ENCODE results near the gene TMC2. TPM values are rescaled to one million over a fixed set of nuclear protein-coding genes. Genes with fewer than 3 reads are reported as not detected.
A peak's percentile ranks its signal among the peaks of the same experiment; 100 is the strongest.

Gene TMC2
- total RNA-seq, 2 experiments from 2014 or later: not detected

- CTCF ChIA-PET: no interaction called here
- no peak overlapping the region for H3K4me3 Mint-ChIP-seq
These were observed 90.6 kb downstream of the TMC2 start for GRCh38 chr20:2626853-2627541.

GRCh38 chr20:2631228-2631627, 94.9 kb downstream of the TMC2 start:
- Mint-ChIP-seq H3K9me3 (no peaks in the 10 kb centered on the region), H3K36me3 (ENCODE audit: low read depth) (no peaks in the 10 kb centered on the region), H3K27me3 (peaks cover 38% of the 10 kb centered on the region), H3K4me1 (peaks cover under 1% of the 10 kb centered on the region), H3K27ac (no peak overlapping the region), H3K4me3 (no peak overlapping the region)
- no peak for DNase-seq
- POLR2A ChIA-PET: no interaction called here
- CTCF ChIA-PET: interaction anchor here (0.5 to 1.1 kb wide), 3 partner anchors 16 to 399 kb away, joined by 3 to 4 read pairs (median 3); no protein-coding TSS in a partner anchor

More at GRCh38 chr20:2626853-2627541, 90.6 kb downstream of the TMC2 start:
- Mint-ChIP-seq H3K27ac (no peak overlapping the region), H3K9me3 (no peaks in the 10 kb centered on the region), H3K27me3 (peaks cover 21% of the 10 kb centered on the region), H3K36me3 (ENCODE audit: low read depth) (no peaks in the 10 kb centered on the region), H3K4me1 (no peaks in the 10 kb centered on the region)
- no peak for DNase-seq
- POLR2A ChIA-PET: no interaction called here

- H3K27me3 Mint-ChIP-seq: peaks cover 32% of the 10 kb centered on the region
- H3K4me3 Mint-ChIP-seq: no peak overlapping the region
- H3K4me1 Mint-ChIP-seq: peaks cover 9% of the 10 kb centered on the region
- H3K36me3 Mint-ChIP-seq (ENCODE audit: low read depth): no peaks in the 10 kb centered on the region
- DNase-seq: no peak
- no peak overlapping the region for H3K27ac Mint-ChIP-seq
- POLR2A ChIA-PET: no interaction called here
- CTCF ChIA-PET: interaction anchor here (0.6 kb wide), 1 partner anchor 487 kb away, joined by 3 read pairs; no protein-coding TSS in a partner anchor
- no peaks in the 10 kb centered on the region for H3K9me3 Mint-ChIP-seq
These were observed 97.0 kb downstream of the TMC2 start for GRCh38 chr20:2633381-2633780.

GRCh38 chr20:2637246-2637645, 100.9 kb downstream of the TMC2 start:
- POLR2A ChIA-PET: interaction anchor here (1.2 to 2.3 kb wide), 3 partner anchors 14 to 166 kb away, joined by 6 to 16 read pairs (median 8); partner anchors contain the start of genes NOP56 and SNRPB
- Mint-ChIP-seq H3K4me1 (peaks cover 9% of the 10 kb centered on the region), H3K4me3 (no peak overlapping the region), H3K9me3 (no peaks in the 10 kb centered on the region), H3K27me3 (peaks cover 20% of the 10 kb centered on the region), H3K36me3 (ENCODE audit: low read depth) (no peaks in the 10 kb centered on the region), H3K27ac (peak overlapping the region; percentile 61)
- CTCF ChIA-PET: interaction anchor here (0.6 to 1.8 kb wide), 5 partner anchors 10 to 121 kb away, joined by 3 to 12 read pairs (median 4); no protein-coding TSS in a partner anchor
- DNase-seq: no peak

GRCh38 chr20:2640260-2640659, 103.9 kb downstream of the TMC2 start:
- H3K4me1 Mint-ChIP-seq: peaks cover 9% of the 10 kb centered on the region
- ChIA-PET CTCF (no interaction called here), POLR2A (interaction anchor here (0.6 to 3.0 kb wide), 2 partner anchors 12 to 143 kb away, joined by 3 to 15 read pairs; partner anchors contain the start of gene NOP56)

GRCh38 chr20:2640899-2641298, 104.5 kb downstream of the TMC2 start:
- H3K4me1 Mint-ChIP-seq: peaks cover 9% of the 10 kb centered on the region
- no peaks in the 10 kb centered on the region for H3K36me3 Mint-ChIP-seq (ENCODE audit: low read depth)
- DNase-seq: no peak
- POLR2A ChIA-PET: interaction anchor here (0.6 to 3.0 kb wide), 2 partner anchors 11 to 142 kb away, joined by 3 to 15 read pairs; partner anchors contain the start of gene NOP56
- CTCF ChIA-PET: no interaction called here
- H3K27ac Mint-ChIP-seq: no peak overlapping the region
- H3K4me3 Mint-ChIP-seq: no peak overlapping the region
- no peaks in the 10 kb centered on the region for H3K27me3 Mint-ChIP-seq
- H3K9me3 Mint-ChIP-seq: no peaks in the 10 kb centered on the region

More at GRCh38 chr20:2640260-2640659, 103.9 kb downstream of the TMC2 start:
- no peak for DNase-seq
- no peaks in the 10 kb centered on the region for H3K9me3 Mint-ChIP-seq
- H3K4me3 Mint-ChIP-seq: no peak overlapping the region
- H3K27ac Mint-ChIP-seq: no peak overlapping the region
- no peaks in the 10 kb centered on the region for H3K27me3 Mint-ChIP-seq
- H3K36me3 Mint-ChIP-seq (ENCODE audit: low read depth): no peaks in the 10 kb centered on the region

- H3K27me3 Mint-ChIP-seq: no peaks in the 10 kb centered on the region
- H3K4me1 Mint-ChIP-seq: no peaks in the 10 kb centered on the region
- H3K36me3 Mint-ChIP-seq (ENCODE audit: low read depth): no peaks in the 10 kb centered on the region
- no peak for DNase-seq
- H3K9me3 Mint-ChIP-seq: no peaks in the 10 kb centered on the region
- CTCF ChIA-PET: interaction anchor here (1.0 kb wide), 1 partner anchor 122 kb away, joined by 4 read pairs; no protein-coding TSS in a partner anchor
- no peak overlapping the region for H3K27ac Mint-ChIP-seq
- POLR2A ChIA-PET: no interaction called here
- no peak overlapping the region for H3K4me3 Mint-ChIP-seq
These were observed 107.3 kb downstream of the TMC2 start for GRCh38 chr20:2643708-2644107.

- Mint-ChIP-seq H3K4me1 (peaks cover 50% of the 10 kb centered on the region), H3K4me3 (peak within 1 kb of the TSS; percentile 84), H3K27ac (peak within 1 kb of the TSS; percentile 87), H3K9me3 (no peaks in the 10 kb centered on the region), H3K27me3 (no peaks in the 10 kb centered on the region), H3K36me3 (ENCODE audit: low read depth) (peaks cover 44% of the 10 kb centered on the region)
- ChIA-PET CTCF (interaction anchor here (0.9 to 3.4 kb wide), 11 partner anchors 13 to 265 kb away, joined by 3 to 18 read pairs (median 5); partner anchors contain the start of genes IDH3B and SNRPB), POLR2A (interaction anchor here (0.7 to 6.0 kb wide), 26 partner anchors 10 to 1819 kb away, joined by 3 to 199 read pairs (median 6); partner anchors contain the start of genes FAM110A, IDH3B, PCED1A and PSMF1)
- peak; percentile 94 for DNase-seq
These were observed 115.7 kb downstream of the TMC2 start, which contains the start of gene NOP56 for GRCh38 chr20:2651772-2652723. TSS of gene NOP56 (plus strand) at chr20:2652632. CDS start at chr20:2652661, 29 bp downstream.

GRCh38 chr20:2652724-2653555, 116.6 kb downstream of the TMC2 start:
- H3K9me3 Mint-ChIP-seq: no peaks in the 10 kb centered on the region
- no peaks in the 10 kb centered on the region for H3K27me3 Mint-ChIP-seq
- no peak for DNase-seq
- CTCF ChIA-PET: interaction anchor here (1.2 to 3.4 kb wide), 4 partner anchors 12 to 201 kb away, joined by 3 to 18 read pairs (median 14); partner anchors contain the start of gene IDH3B
- H3K27ac Mint-ChIP-seq: peak overlapping the region; percentile 75
- peak overlapping the region; percentile 84 for H3K4me3 Mint-ChIP-seq
- H3K36me3 Mint-ChIP-seq (ENCODE audit: low read depth): peaks cover 53% of the 10 kb centered on the region
- POLR2A ChIA-PET: interaction anchor here (0.7 to 6.0 kb wide), 24 partner anchors 11 to 1820 kb away, joined by 3 to 199 read pairs (median 6); partner anchors contain the start of genes FAM110A, IDH3B, PCED1A and PSMF1
- peaks cover 58% of the 10 kb centered on the region for H3K4me1 Mint-ChIP-seq

- Mint-ChIP-seq H3K4me1 (peaks cover 66% of the 10 kb centered on the region), H3K36me3 (ENCODE audit: low read depth) (peaks cover 60% of the 10 kb centered on the region), H3K27ac (peak overlapping the region; percentile 75), H3K27me3 (no peaks in the 10 kb centered on the region), H3K4me3 (peak overlapping the region; percentile 84), H3K9me3 (no peaks in the 10 kb centered on the region)
- POLR2A ChIA-PET: interaction anchor here (0.7 to 6.0 kb wide), 12 partner anchors 10 to 186 kb away, joined by 3 to 199 read pairs (median 14); partner anchors contain the start of genes IDH3B, PCED1A, SNRPB and VPS16
- CTCF ChIA-PET: interaction anchor here (1.6 to 3.4 kb wide), 3 partner anchors 11 to 132 kb away, joined by 5 to 18 read pairs (median 14); partner anchors contain the start of gene IDH3B
- no peak for DNase-seq
These were observed 117.4 kb downstream of the TMC2 start for GRCh38 chr20:2653556-2654383.

- ChIA-PET POLR2A (interaction anchor here (3.4 to 6.0 kb wide), 3 partner anchors 10 to 185 kb away, joined by 16 to 199 read pairs (median 75); partner anchors contain the start of genes IDH3B and SNRPB), CTCF (interaction anchor here (1.6 kb wide), 1 partner anchor 133 kb away, joined by 5 read pairs; no protein-coding TSS in a partner anchor)
- Mint-ChIP-seq H3K36me3 (ENCODE audit: low read depth) (peaks cover 65% of the 10 kb centered on the region), H3K27ac (peak overlapping the region; percentile 75), H3K4me1 (peaks cover 71% of the 10 kb centered on the region), H3K9me3 (no peaks in the 10 kb centered on the region), H3K4me3 (peak overlapping the region; percentile 84), H3K27me3 (no peaks in the 10 kb centered on the region)
- no peak for DNase-seq
These were observed 118.0 kb downstream of the TMC2 start for GRCh38 chr20:2654384-2654822.
